ENCODE measurements around the gene RREB1.

The RREB1 gene

GRCh38 chr6:7285416-7285815 lies 177.7 kb downstream of the RREB1 start:
- DNase-seq (ENCODE audit: low read depth in 2 of 2, low spot score in 1 of 2): no peak

GRCh38 chr6:7290079-7290478 lies 182.3 kb downstream of the RREB1 start:
- no peak for DNase-seq (ENCODE audit: low read depth in 2 of 2, low spot score in 1 of 2)

DNA sequence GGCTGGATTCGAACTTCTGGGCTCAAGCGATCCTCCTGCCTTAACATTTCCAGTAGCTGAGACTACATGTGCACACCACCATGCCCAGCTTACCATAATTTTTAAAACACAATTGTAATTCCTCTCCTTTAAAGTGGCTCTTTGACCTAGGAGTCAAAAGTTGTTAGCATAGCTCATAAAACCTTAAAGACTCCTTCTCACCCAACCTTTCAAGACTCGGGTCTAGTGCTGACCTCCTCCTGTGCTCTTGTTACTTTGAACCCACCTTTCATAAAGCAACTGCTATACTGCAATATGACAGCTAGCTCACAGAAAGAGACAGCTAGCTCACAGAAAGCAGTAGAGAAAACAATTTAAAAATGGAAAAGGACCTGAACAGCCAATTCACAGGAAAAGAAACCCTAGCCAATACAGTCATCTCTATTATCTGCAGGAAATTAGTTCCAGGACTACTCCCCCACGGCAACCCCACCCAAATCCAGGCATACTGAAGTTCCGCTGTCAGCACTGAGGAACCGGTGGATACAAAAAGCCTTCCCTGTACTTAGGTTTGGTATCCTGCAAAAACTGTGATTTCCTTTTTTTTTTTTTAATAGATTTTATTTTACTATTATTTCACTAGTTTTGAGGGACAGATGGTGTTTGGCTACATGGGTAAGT lies 185.0 kb downstream of the RREB1 start:
- no peak for DNase-seq (ENCODE audit: low read depth in 2 of 2, low spot score in 1 of 2)

DNA sequence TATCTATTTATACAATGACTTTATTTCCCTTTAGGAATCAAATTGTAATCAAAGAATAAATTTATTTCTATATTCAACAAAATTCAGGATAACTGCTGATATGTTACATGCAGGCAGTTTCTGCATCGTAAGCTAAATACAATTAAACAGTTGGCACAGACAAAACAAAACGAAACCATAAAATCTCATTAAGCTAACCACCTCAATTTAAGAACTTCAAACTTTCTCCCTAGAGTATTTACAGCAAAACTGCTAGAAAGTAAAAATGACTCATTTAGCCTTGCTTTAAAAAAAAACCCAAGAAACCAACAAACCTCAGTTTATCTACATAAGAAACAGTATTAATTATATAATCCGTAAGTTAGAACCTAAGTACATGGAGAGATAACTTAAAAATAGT lies 188.2 kb downstream of the RREB1 start:
- no peak for DNase-seq (ENCODE audit: low read depth in 2 of 2, low spot score in 1 of 2)

GRCh38 chr6:7296602-7297001 lies 188.8 kb downstream of the RREB1 start:
- no peak for DNase-seq (ENCODE audit: low read depth in 2 of 2, low spot score in 1 of 2)

DNA sequence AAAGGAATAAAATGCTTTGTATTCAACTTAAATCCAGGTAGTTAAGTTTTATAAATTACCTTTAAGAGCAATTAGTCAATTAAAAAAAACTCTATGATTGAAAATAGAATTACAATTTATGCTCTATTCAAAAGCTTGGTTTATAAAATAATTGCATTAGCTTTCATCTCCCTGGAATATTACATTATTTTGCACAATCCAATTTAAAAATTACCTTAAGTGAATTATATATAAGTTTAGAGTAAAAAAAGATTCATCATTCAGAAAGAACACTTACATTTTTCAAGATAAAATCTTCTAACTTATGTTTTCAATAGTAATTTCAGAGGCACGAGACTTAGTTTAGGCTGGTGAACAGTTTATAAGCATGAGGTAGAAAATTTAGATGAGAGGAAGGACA lies 190.4 kb downstream of the RREB1 start:
- no peak for DNase-seq (ENCODE audit: low read depth in 2 of 2, low spot score in 1 of 2)

DNA sequence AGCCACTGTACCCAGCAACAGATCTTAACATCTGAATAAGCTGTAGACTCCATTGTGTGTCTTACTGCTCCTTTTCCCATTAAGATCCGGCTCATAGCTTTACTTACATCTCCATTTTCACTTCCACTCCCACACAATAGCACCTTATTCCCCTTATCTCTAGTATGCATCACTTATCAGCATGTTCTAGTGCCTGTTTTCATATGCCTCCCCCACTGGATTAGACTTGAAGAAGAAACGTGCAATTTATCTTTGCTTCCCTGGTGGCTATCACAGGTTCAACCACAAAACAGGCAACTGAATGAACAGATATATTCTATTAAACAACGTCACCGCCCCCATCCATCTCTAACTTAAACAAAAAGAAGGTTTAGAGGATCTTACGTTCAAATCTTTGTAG lies 193.2 kb downstream of the RREB1 start:
- no peak for DNase-seq (ENCODE audit: low read depth in 2 of 2, low spot score in 1 of 2)
